ENCODE data around the gene RDH11.

- TF ChIP-seq POLR2A (IDR thresholded peaks at IDR 0.05) (no peak), CTCF (IDR thresholded peaks at IDR 0.05) (no peak)
Measured at GRCh38 chr14:67646131-67646530, 49.4 kb downstream of the RDH11 start.

All from lower leg skin (tissue), 3 donors.